NCI-H345 (cell line): Measurements from ENCODE around the gene CD72.
"Not testable (repeated sequence)": the region's sequence is repeated elsewhere in the genome, so short reads cannot be mapped to it uniquely, and the experiment has no call there.

Experiments used
- DNase-seq: peaks from one replicate; lab custom pipeline; 2025; lab: John Stamatoyannopoulos, UW

The CD72 gene

GRCh38 chr9:35588506-35588905, 29.7 kb downstream of the CD72 start:
- not testable (repeated sequence) for DNase-seq

DNA sequence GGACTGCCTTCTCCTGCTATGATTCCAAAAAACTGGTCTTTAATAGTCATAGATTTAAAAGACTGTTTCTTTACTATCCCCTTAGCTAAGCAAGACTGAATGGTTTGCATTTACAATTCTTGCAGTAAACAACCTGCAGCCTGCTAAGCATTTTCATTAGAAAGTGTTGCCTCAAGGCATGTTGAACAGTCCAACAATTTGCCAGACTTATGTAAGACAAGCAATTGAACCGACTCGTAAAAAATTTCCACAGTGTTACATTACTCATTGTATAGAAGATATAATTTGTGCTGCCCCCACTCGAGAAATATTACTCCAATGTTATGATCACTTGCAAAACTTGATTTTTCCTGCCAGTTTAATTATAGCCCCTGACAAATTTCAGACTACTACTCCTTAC, 33.5 kb downstream of the CD72 start:
- DNase-seq, result not testable (repeated sequence)

GRCh38 chr9:35583521-35583920, 34.7 kb downstream of the CD72 start:
- DNase-seq, result not testable (repeated sequence)

- DNase-seq, result not testable (repeated sequence)
Observed at GRCh38 chr9:35579659-35580227, 38.5 kb downstream of the CD72 start.

- no peak for DNase-seq
Observed at GRCh38 chr9:35579130-35579529, 39.1 kb downstream of the CD72 start.

DNA sequence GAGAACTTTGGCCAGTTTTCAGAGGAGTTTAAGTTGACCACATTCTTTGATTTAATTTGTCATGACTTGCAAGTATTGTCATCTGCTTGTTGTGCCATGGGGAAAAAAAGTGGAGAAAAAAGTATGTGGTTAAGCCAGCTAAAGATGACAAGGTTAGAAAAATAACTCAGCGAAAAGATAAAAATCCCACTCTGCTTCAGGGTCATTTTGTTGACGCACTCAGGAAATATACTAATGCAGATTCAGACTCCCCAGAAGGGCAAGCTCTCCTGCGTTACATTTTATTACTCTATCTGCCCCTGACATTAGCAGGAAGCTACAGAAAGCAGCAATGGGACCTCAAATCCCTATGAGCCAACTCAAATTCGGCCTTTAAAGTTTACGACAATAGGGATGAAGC, 40.7 kb downstream of the CD72 start:
- no peak for DNase-seq

- DNase-seq, result no peak
Observed at GRCh38 chr9:35575478-35575877, 42.7 kb downstream of the CD72 start.

- DNase-seq, result no peak
Observed at GRCh38 chr9:35574578-35575122, 43.6 kb downstream of the CD72 start.

DNA sequence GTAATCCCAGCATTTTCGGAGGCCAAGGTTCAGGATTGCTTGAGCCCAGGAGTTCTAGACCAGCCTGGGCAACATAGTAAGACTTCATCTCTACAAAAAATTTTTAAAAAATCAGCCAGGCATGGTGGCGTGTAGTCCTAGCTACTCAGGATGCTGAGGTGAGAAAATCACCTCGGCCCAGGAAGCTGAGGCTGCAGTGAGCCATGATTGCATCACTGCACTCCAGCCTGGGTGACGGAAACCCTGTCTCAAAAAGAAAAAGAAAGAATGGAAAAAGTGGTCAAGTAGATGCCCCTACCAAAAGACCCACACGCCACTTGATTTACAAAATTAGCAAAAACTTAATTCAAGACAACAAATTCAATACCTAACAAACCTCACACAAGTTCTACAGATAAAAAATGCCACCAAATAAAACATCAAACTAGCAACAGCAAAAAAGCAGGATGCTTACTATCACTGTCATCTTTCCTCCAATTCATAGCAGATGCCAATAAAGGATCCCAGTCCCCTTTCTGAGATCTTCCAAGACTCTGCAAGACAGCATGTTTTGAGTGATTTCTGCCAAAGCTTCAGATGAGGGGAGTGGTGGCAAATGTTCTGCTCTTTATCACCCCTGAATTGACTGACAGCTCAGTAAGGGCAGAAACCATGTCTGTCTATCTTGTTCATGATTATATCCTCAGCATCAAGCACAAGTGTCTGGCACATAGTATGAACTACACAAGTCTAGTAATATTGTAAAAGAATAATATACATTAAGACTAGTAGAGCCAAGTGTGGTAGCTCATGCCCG, 47.3 kb downstream of the CD72 start:
- DNase-seq, result no peak

DNA sequence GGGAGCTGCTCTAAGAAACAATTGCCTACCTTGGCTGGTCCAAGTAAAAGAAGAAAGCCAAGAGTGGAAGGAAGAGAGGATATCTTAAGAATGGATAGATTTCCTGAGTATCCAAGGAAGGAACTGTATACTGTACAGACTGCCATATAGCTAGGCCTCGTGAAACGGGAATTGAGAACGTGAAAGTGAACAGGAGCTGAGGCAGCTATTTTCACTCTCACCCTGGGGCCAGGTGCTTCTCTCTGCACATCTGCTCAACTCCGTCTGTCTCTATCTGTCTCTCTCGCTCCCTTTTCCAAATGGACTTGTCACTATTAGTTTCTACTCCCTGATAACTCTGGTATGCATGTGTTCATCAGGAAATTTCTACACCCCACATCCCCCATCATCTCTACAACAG, 49.0 kb downstream of the CD72 start:
- DNase-seq, result no peak

DNA sequence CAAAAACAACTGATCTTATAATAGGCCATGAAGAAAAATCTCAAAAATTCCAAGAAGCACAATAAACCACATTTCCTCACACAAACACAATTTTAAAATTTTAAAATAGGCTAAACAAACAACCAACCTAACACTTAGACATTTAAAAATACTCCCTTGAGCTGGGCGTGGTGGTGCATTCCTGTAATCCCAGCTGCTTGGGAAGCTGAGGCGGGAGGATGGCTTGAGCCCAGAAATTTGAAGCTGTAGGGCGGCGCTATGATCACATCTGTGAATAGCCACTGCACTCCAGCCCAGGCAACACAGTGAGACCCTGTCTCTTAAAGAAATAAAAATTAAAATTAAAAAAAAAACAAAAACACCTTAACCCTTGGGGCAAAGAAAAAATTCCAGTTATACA, 50.0 kb downstream of the CD72 start:
- DNase-seq, result no peak

- DNase-seq, result no peak
Observed at GRCh38 chr9:35566417-35566816, 51.8 kb downstream of the CD72 start.

- no peak for DNase-seq
Observed at GRCh38 chr9:35564658-35565061, 53.6 kb downstream of the CD72 start.

DNA sequence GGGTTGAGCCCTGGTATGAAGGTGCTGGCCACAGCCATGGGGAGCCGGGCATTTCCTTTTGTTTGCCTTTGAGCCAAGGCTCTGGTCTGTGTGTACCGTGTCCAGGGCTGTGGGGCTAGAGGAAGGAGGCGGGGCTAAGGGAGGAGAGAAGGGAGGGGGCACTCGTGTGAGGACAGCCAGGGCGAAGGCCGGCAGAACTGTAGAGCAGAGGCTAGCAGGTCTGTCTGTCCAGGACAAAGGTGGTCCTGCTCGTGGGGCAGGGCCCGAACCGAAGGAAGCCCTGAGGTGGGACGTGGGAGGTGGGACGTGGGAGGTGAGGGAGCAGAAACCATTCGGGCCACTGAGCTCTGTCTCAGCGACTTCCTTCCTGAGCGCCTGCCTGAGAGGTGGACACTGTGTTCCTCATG, 54.4 kb downstream of the CD72 start:
- DNase-seq, result no peak

DNA sequence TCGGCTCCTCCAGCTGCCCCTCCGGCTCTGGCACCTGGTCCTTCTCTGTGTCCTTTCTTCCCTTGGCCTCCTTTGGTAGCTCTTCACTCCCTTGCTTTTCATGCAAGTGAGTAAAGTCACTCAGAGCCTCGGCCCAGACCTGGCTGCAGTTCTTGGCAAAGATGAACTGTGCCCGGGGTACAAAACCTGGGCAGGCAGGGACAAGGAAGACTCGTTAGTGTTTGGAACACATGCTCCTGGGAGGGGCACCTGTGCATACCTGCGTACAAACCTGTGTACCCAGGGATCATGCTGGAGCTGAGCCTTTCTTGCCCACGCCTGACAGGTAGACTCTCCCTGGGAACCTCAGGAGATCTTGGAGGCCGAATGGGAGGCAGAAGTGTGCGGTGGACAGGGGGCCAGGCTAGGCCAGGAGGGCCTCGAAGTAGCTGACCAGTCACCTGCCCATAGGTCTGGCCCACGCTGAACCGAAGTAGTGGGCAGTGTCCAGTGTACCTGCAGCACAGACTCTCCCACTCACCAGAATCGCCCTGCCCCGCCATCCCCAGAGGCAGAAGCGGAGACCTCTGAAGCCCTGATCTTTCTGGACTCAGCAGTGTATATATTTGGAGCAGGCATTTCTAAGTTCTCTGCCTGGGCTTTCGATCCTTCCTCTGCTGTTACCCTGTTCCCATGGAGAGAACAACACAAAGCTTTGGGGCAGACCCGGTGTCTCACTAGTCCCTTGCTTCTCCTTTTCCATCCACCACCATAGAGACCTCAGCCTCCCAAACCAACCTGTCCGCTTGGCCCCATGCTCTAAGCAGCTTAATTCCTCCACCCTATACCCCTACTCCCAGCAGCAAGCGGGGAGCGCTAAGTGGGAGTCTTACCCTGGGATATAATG, 55.1 kb downstream of the CD72 start:
- DNase-seq, result no peak

GRCh38 chr9:35561468-35562261, 56.5 kb downstream of the CD72 start:
- no peak for DNase-seq

DNA sequence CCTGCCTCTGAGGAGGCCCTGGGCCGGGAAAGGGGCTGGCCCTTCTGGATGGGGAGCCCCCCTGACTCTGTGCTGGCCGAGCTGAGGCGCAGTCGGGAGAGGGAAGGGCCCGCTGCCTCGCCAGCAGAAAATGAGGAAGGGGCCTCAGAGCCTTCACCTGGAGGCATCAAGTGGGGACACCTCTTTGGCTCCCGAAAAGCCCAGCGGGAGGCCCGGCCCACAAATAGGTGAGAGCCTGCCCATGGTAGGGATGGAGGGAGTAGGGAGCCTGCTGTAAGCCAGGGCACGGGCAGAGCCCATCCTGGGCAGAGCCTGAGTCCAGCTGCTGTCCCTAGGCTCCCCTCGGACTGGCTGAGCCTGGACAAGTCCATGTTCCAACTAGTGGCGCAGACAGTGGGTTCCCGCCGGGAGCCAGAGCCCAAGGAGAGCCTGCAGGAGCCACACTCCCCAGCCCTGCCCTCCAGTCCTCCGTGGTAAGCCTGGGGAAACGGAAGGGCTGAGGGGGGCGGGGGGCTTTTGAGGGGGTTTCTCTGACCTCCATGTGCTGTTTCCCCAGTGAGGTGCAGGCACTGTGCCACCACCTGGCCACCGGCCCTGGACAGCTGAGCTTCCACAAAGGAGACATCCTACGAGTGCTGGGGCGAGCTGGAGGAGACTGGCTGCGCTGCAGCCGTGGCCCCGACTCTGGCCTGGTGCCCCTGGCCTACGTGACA, 57.4 kb downstream of the CD72 start:
- no peak for DNase-seq
